NB4 (cell line): ENCODE measurements around the gene TMEM253.

ENCODE experiments used
- DNase-seq: peaks from one replicate; pipeline ENCODE4 v3.0.0; 2010; ENCODE audit warnings: low read depth
- H3K4me3 ChIP-seq: one replicate; pipeline ENCODE4 v1.5.1; 2011; ENCODE audit warnings: mild to moderate bottlenecking, low read depth, low read length, moderate library complexity
- MYC ChIP-seq: IDR thresholded peaks from 2 replicates; pipeline ENCODE4 v1.6.1; 2011; ENCODE audit warnings: low read depth, low read length
- POLR2A ChIP-seq: IDR thresholded peaks from 2 replicates; pipeline ENCODE4 v1.6.1; 2011; ENCODE audit warnings: mild to moderate bottlenecking; ENCODE audit not compliant: insufficient read length; ENCODE audit errors: extremely low read depth
- TF ChIP-seq, protein P1 (sequence below): IDR thresholded peaks from one replicate; pipeline ENCODE4 v1.5.1; 2012; ENCODE audit warnings: low read depth, low read length
- TF ChIP-seq, protein P2 (sequence below): IDR thresholded peaks from 2 replicates; pipeline ENCODE4 v1.6.1; 2011; ENCODE audit warnings: low read depth, low read length

The TMEM253 gene

DNA sequence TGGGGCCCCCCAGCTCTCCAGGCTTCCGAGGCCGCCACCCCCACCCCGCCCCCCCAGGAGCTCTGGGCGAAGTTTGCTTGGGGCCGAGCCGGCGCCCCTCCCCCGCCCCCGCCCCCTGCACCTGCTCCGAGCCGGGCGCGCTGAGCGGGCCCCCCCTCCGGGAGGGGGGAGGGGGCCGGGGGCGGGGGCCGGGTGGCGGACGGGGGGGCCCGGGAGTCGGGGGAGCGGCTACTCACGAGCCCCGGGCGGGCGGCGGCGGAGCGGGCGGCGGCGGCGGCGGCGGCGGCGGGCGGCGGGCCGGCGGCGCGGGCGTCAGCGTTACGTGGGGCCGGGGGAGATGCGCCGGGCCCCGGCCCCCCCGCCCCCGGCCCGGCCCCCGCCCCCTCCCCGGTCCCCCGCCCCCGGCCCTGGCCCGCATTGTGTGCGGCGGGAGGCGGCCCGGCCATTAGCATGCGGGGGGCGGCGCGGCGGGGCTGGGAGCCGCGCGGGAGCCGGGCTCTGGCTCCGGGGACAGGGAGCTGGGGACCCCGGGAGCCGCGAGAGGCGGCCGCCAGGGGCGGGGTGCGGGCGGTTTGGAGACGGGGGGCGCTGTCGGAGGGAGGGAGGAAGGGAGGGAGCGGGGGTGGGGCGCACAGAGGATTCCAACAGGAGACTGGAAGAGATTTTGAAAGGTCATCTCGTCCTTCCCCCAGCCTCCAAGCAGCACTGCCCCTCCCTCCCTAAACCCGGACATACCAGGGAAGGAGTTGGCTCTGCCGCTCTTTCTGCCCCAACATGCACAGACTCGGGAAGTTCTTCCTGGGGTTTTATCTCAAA lies 2.6 kb upstream of the TMEM253 start, which contains the start of gene ZNF219:
ZNF219 (minus strand) TSS at position 580 of the 816 bp plus-strand sequence. CDS start 5,064 bp downstream, outside the sequence.
- peak within 1 kb of the TSS; percentile 67 for H3K4me3 ChIP-seq
- peak; percentile 60 for DNase-seq
- TF ChIP-seq, protein P1, sequence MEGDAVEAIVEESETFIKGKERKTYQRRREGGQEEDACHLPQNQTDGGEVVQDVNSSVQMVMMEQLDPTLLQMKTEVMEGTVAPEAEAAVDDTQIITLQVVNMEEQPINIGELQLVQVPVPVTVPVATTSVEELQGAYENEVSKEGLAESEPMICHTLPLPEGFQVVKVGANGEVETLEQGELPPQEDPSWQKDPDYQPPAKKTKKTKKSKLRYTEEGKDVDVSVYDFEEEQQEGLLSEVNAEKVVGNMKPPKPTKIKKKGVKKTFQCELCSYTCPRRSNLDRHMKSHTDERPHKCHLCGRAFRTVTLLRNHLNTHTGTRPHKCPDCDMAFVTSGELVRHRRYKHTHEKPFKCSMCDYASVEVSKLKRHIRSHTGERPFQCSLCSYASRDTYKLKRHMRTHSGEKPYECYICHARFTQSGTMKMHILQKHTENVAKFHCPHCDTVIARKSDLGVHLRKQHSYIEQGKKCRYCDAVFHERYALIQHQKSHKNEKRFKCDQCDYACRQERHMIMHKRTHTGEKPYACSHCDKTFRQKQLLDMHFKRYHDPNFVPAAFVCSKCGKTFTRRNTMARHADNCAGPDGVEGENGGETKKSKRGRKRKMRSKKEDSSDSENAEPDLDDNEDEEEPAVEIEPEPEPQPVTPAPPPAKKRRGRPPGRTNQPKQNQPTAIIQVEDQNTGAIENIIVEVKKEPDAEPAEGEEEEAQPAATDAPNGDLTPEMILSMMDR: no peak
- no peak for TF ChIP-seq MYC
- TF ChIP-seq POLR2A: no peak
- TF ChIP-seq, protein P2, sequence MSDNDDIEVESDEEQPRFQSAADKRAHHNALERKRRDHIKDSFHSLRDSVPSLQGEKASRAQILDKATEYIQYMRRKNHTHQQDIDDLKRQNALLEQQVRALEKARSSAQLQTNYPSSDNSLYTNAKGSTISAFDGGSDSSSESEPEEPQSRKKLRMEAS: no peak

DNA sequence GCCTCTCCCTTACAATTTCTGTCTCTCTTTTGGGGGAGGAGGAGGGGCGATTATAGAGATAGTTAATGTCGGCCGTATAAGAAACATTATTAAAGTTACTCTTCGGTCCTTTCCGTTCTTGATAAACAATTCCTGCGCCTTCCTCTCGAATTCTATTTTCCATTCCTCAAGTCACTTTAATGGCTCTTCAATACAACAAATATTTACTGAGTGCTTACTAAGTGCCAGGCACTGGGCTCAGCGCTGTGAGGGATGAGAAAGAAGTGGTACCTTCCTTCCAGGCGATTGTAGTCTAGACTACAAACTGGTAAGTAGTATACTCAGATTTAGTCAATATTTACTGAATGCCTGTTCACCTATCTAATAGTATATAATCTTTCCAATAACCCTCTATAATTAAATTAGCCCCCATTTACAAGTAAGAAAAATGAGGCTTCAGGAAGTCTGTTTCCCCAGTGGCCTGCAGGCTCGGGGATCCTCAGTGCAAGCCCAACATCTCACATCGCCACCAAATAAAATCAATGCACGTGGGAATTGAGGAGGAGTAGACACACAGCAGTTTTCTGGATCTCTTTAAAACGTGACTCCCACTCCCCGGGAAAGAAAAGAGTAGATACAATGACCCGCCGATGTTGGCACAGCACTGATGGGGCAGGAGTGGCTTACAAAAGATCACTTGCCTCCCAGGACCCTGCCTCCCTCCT lies 1.8 kb upstream of the TMEM253 start:
- no peak for TF ChIP-seq POLR2A
- TF ChIP-seq, protein P1: no peak
- TF ChIP-seq MYC: no peak
- TF ChIP-seq, protein P2: no peak
- DNase-seq: no peak
- H3K4me3 ChIP-seq: peak overlapping the region; percentile 67

DNA sequence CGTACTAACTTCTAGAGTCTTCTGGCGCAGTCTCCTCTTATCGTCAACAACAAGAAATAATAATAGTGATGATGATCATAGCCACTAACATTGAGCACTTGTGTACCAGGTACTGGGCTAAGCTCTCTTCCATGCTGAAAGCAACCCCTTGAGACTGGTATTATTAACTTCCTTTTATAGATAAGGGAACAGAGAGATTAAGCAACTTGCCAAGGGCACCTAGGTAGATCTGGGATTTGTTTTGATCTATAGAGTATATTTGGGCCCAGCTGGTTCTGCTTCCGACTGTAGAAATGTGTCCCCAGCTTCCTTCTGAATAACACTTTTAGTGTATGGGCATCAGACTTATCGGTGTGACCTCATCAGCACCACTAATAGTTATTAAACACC lies 1.3 kb upstream of the TMEM253 start:
- TF ChIP-seq, protein P2: no peak
- TF ChIP-seq POLR2A (no peak), MYC (no peak)
- TF ChIP-seq, protein P1: no peak
- no peak overlapping the region for H3K4me3 ChIP-seq
- no peak for DNase-seq

DNA sequence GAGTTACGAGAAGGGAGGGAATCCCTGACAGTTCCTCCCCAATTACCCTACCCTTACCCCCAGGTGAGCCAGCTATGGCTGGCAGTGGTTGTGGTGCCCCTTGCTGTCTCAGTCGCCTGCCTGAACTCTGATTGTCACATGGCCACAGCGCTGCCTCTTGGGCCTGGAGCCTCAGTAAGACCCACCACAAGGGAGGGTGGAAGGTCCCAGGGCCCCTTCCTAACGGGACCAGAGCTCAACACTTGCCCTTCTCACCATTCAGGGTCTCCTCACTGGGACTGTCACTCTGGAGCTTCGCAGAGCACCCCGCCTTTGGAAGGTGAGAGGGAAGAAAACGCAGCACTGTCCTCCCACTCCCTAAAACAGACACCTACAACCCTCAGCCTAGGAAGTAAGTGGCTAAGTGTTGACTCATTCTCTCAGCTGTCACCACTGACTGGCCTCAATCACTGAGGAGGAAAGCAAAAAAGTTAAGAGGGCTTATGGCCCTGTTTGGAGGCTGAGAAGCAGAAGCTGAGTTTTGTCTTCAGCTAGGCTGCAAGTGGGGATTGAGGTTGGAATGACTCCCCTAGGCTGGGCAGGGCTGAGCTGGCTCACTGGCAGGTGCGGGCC lies 1.0 kb downstream of the TMEM253 start:
- TF ChIP-seq, protein P1: no peak
- TF ChIP-seq, protein P2: no peak
- TF ChIP-seq MYC: no peak
- TF ChIP-seq POLR2A: no peak
- no peak overlapping the region for H3K4me3 ChIP-seq
- DNase-seq: peak; percentile 51

DNA sequence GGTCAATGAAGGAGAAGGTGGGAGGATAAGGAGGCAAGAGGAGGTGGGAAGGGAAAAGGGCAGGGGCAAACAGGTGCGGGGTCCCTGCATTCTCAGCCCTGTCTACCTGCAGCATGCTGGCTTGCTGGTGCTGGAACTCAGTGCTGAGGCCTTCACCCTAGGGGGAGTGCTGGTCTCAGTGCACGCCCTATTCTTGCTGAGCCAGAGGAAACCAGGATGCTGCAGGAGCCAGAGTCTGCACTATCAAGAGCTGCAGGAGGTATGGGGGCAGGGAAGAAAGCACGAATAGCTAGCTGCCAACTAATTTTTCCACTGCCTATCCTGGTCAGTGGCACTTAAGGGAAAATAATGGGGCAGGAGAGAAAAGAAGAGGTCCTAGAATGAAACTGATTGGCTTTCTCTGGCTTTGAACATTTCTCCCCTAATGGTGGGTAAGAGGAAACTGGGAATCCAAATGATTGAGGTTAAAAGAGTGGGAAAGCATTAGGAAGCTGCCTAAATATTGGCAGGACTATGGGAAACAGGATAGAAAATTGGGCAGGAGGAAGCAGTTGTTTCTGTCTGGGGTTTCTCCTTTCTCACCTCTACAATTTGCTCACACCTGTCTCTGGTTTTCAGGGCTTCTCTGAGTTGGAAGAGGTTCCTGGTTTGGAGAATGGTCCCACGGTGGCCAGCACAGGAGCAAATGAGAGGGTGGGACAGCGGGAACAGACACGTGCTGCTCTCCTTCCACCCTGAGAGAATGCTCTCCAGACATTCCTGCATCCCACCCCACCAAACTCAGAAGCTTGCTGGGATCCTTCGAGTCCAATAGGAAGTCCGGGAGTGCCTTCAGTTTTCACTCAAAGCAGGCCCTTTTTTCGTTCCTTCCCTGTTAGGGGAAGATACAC lies 1.9 kb downstream of the TMEM253 start:
- TF ChIP-seq POLR2A (no peak), MYC (no peak)
- TF ChIP-seq, protein P1: no peak
- TF ChIP-seq, protein P2: no peak
- no peak for DNase-seq
- peak overlapping the region; percentile 42 for H3K4me3 ChIP-seq
